ENCODE data around the gene NOL12.
A peak's percentile ranks its signal among the peaks of the same experiment; 100 is the strongest.
"Not testable (repeated sequence)": the region's sequence is repeated elsewhere in the genome, so short reads cannot be mapped to it uniquely, and the experiment has no call there.

NOL12 gene, protein sequence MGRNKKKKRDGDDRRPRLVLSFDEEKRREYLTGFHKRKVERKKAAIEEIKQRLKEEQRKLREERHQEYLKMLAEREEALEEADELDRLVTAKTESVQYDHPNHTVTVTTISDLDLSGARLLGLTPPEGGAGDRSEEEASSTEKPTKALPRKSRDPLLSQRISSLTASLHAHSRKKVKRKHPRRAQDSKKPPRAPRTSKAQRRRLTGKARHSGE

DNA sequence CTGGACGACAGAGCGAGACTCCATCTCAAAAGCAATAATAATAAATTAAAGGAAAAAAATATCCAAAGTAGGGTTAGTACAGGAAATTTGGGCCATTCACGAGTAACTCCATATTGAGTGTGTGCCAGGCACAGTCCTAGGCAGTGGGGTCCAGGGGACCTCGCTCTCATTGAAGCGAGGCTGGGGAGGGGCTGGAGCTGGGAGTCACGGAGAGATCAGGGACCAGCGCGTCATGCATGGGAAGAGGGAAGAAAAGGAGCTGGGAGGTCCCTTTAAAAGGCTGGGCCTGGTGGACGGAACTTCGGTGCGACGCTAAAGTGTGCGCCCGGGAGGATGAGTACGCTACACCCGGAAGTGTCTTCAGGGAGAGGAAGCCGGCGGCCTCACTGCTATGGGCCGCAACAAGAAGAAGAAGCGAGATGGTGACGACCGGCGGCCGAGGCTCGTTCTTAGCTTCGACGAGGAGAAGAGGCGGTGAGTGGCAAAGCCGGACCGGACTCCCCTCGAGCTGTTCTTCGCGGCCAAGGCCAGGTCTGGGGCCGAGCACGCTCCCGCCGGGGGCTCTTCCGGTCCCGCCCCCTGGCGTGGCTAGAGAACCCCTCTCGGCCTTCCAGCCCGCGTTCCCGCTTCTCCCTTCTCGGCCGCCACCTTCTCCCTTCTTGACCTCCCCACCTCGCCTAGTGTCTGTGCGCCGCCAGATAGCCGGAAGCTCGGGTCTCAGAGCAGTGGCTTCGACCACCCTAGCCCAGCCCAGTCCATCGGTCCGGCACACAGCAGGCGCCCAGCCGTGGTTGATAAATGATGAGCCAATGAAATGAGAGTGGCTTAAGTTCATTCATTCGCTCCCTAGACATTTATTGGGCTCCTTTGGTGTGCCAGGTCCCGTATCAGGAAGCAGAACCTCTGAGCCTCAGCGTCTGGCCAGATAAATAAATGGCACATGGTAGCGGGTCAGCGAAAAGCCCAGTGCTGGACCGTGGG lies at the start of gene NOL12:
TSS of gene NOL12 (plus strand) at position 342 of the 981 bp plus-strand sequence. CDS start at position 392, 50 bp downstream.
- peak; percentile 87 for DNase-seq (ENCODE audit: low read depth)

GRCh38 chr22:37636949-37637273 lies 49.2 kb upstream of the NOL12 start:
- DNase-seq (ENCODE audit: low read depth) = no peak

GRCh38 chr22:37638391-37639069 lies 47.6 kb upstream of the NOL12 start:
- DNase-seq (ENCODE audit: low read depth) = no peak

GRCh38 chr22:37639070-37639760 lies 46.9 kb upstream of the NOL12 start, which contains the start of gene SH3BP1:
SH3BP1 (plus strand) TSS chr22:37639669; CDS start chr22:37639788, 119 bp downstream.
- DNase-seq (ENCODE audit: low read depth) = no peak

DNA sequence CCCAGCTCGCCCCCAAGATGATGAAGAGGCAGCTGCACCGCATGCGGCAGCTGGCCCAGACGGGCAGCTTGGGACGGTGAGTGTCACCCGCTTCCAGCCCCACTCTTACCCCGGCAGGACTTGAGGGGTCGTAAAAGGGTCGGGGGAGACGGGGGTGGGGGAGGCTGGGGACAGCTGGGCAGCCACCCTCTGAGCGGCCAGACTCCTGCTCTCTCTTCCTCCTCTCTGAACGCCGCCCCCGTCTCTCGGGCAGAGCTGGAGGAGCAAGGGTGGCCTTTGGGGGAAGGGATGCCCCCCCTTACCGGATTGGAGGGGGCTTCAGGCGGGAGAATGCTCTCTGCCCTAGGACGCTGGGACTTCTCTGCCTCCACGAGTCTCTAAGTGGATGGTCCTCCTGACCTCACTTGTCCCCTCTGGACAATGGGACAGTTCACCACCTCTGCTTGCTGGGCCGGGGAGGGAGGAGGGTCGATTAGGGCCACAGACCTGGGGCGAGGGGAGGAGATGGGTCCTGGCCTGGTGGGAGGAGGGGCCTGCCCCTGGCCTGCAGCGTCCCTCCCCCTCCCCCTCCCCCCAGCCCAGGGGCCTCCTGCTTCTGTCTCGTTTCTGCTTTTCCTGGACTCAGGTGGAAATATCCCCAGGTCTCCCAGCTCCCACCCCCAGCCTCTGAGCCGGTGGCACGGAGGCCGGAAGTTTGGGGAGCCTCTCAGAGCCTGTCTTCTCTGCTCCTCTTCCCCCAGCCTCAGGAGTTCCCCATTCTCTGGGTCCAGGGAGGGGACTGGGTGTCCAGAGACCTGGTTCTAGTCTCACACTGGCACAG lies 46.2 kb upstream of the NOL12 start:
- no peak for DNase-seq (ENCODE audit: low read depth)

DNA sequence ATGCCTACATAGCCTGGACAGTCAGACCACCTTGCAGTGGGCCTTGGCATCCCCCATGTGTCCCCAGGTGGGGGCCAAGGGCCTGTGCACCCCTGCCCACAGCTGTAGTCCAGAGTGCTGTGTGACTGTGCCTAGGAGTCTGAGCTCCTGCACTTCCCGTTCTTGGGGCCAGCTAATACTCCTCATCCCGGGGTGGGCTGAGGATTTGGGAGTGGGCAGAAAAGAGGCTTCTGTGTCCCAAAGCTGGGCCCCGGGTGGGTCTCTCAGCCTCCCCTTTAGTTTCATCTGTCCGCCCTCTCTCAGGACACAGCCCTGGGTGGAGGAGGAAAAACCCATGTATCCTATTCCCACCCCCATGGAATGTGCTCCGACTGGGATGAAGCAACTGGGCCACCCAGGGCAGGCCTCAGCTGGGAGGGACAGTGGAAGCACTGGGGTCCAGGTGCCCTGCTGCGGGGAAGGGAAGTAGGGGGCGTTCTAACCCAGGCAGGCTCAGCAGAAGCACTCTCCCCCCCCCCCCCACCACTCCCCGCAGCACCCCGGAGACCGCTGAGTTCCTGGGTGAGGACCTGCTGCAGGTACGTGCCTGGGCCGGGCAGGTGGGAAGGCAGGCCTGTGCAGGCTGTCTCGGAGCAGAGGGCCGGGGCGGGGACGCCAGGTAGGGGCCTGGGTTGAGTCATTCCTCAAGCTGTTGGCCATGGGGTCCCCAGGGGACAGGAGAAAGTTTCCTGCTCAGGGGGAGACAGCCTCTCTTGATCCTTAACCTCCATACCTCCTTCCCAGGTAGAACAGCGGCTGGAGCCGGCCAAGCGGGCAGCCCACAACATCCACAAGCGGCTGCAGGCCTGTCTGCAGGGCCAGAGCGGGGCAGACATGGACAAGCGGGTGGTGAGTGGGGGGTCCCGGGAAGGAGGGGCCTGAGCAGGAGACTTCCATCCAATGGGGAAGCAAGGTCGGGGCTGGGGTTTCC lies 45.3 kb upstream of the NOL12 start:
- no peak for DNase-seq (ENCODE audit: low read depth)

- DNase-seq (ENCODE audit: low read depth) = no peak
Measured at GRCh38 chr22:37641561-37641949, 44.6 kb upstream of the NOL12 start.

GRCh38 chr22:37643225-37643847 lies 42.8 kb upstream of the NOL12 start:
- DNase-seq (ENCODE audit: low read depth) = peak; percentile 41

DNA sequence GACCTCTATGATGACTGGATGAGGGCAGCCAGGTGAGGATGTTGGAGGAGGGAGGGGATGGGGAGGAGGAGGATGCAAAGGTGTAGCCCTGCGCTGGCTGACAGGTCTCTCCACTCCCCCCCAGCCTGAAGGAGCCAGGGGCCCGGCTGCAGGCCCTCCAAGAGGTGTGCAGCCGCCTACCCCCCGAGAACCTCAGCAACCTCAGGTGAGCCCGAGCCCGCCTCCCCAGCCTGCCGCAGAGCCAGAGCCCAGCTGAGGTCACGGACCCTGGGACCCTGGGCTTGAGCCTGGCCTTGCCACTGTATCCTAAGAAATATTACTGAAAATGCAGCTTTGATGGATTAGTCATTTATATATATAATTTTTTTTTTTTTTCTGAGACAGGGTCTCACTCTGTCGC lies 38.8 kb upstream of the NOL12 start:
- no peak for DNase-seq (ENCODE audit: low read depth)

DNA sequence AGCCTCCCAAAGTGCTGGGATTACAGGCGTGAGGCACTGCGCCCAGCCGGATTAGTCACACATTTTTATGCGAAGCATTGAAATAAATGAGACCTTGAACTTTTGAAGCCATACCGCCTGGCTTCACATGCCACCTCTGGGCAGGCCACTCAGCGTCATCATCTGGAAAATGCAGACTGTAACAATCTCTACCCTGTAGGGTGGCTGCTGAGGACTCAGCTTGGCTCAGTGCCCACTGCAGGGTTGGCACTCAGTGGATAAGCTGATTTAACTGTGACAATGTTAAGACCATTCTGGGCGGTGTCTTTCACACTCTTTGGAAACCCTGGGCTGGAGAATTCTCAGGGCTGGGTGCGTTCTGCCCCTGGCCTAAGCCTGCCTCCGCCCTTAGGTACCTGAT lies 38.2 kb upstream of the NOL12 start:
- no peak for DNase-seq (ENCODE audit: low read depth)

DNA sequence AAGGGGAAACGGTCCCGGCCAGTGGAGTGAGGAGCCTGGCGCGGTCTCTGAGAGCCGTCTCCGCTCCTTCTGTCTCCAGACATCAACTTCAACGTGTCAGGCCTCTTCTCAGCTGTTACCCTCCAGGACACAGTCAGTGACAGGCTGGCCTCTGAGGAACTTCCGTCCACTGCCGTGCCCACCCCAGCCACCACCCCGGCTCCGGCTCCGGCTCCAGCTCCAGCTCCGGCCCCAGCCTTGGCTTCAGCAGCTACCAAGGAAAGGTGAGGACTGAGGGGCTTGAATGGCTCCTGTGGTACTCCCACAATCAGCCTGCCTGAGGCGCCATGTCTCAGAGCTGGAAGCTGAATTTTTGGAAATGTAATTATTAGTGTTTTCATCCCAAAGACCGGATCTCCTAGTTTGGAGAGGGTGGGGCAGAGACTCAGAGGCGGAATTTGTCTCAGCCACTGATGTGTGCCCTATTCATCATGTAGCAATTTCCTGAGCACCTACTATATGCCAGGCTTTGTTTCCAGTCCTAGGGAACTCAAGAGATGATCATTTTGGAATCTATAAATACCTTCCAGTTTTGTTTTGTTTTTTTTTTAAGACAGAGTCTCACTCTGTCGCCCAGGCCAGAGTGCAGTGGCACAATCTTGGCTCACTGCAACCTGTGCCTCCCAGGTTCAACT lies 35.5 kb upstream of the NOL12 start:
- no peak for DNase-seq (ENCODE audit: low read depth)

DNA sequence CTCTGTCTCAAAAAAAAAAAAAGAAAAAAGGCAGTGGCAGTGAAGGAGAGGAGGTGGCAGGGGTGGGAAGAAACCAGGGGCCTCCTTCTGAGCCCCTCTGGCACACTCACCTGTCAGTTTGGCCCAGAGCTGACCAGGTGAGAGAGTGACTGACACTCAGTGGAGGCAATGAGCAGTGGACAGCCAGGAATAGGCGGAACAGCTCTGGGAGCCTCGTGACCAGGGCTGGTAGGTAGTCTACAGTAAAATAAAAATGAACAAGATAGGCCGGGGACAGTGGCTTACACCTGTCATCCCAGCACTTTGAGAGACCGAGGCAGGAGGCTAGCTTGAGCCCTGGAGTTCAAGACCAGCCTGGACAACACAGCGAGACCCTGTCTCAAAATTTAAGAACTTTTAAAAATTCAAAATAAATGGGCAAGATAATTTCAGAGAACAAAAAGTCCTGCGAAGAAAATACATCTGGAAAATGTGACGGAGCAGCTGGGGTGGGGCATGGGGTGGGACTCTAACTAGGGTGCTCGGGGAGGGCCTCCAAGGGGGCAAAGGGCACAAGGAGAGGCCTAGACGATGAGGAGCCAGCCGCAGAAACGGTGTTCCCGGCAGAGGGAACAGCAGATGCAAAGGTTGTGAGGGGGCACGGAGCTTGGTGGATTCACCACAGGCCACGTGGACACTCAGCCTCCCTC lies 31.4 kb upstream of the NOL12 start:
- no peak for DNase-seq (ENCODE audit: low read depth)

DNA sequence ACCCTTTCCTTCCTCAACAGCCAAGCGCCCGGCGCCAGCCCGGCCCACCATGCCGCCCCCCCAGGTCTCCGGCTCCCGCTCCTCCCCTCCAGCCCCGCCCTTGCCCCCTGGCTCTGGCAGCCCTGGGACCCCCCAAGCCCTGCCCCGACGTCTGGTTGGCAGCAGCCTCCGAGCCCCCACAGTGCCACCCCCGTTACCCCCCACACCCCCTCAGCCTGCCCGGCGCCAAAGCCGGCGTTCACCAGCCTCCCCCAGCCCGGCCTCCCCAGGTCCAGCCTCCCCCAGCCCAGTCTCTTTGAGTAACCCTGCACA lies 30.9 kb upstream of the NOL12 start:
- DNase-seq (ENCODE audit: low read depth) = no peak

DNA sequence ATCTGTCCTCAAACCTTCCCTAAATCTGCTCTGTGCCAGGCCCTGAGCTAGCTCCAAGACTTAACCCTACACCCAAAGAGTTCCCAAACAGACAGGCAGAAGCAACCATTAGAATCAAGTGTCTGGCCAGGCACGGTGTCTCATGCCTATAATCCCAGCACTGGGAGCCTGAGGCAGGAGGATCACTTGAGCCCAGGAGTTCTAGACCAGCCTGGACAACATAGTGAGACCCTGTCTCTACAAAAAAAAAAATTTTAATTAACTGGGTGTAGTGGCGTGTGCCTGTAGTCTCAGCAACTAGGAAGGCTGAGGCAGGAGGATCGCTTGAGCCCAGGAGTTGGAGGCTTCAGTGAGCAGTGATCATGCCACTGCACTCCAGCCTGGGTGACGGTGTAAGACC lies 29.6 kb upstream of the NOL12 start:
- DNase-seq (ENCODE audit: low read depth) = not testable (repeated sequence)

DNA sequence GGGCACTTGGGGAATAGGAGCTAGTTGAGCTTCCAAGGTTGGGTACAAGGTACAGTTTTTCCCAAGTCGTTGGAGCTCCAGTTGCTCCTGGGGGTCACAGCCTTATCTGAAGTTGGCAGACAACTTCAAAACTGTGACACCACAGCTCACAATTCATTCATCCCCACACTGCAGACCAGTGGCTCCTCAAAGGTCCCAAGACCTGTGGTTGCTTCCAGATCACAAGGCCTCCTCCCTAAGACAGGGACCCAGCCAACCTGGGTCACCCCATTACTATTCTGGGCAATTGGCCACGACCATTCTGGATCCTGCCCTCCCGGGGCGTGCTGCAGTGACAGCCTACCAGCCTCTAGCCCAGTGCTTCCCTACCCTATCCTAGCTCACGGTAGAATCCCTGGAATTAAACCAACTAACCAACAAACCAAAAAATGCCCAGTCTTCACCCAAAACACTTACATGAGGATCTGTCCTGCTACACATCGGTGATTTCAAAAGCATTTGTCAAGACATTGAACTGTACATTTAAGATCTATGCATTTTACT lies 28.5 kb upstream of the NOL12 start:
- no peak for DNase-seq (ENCODE audit: low read depth)

GRCh38 chr22:37658133-37659065 lies 27.7 kb upstream of the NOL12 start, which contains the start of gene PDXP:
PDXP (plus strand) TSS chr22:37658723; CDS start chr22:37658783, 60 bp downstream.
- peak; percentile 100 for DNase-seq (ENCODE audit: low read depth)

All from amniotic epithelial cell (primary cell).